IMR-90 (cell line): Measurements from ENCODE around the gene TCEA2. TPM values are rescaled to one million over a fixed set of nuclear protein-coding genes. Genes with fewer than 3 reads are reported as not detected.

Experiments used
- ATAC-seq: fragments of 200-7000 bp; cut with Tn5 transposase; 2 replicates; pipeline ENCODE4 v1.9.1; 2020; ENCODE audit warnings: low read depth, mild to moderate bottlenecking, moderate library complexity
- BruUV-seq: library from RNA; stranded (reverse); fragments of 400-500 nt; replicated peaks from 2 replicates; lab custom pipeline; 2021; lab: Mats Ljungman, UMichigan
- CTCF ChIA-PET: fragments of 300-600 bp; formaldehyde crosslinking; extraction: SDS; loops from one replicate; lab custom pipeline; 2021; ENCODE audit warnings: antibody characterized with exemption; lab: Yijun Ruan, JAX
- POLR2A ChIA-PET: fragments of 300-600 bp; sonication (Branson Sonifier 250); formaldehyde crosslinking; loops from one replicate; lab custom pipeline; 2022; ENCODE audit warnings: antibody characterized with exemption; ENCODE audit not compliant: unreplicated experiment; lab: Charles Lee
- DNase-seq: peaks from one replicate; pipeline ENCODE4 v3.0.0; 2013
- H2AFZ ChIP-seq: replicated peaks from 2 replicates; pipeline ENCODE3; 2013; ENCODE audit warnings: low read length, mild to moderate bottlenecking; ENCODE audit not compliant: poor library complexity
- H2AK5ac ChIP-seq: 2 replicates; pipeline ENCODE4 v1.6.1; 2013; ENCODE audit warnings: low read depth, low read length, inconsistent platforms
- H2AK9ac ChIP-seq: replicated peaks from 2 replicates; pipeline ENCODE3; 2013; ENCODE audit warnings: mild to moderate bottlenecking, low read depth, low read length, moderate library complexity; ENCODE audit not compliant: poor library complexity
- H2BK120ac ChIP-seq: 2 replicates; pipeline ENCODE4 v1.6.1; 2013; ENCODE audit warnings: low read depth, low read length, inconsistent platforms
- H2BK15ac ChIP-seq: 3 replicates; pipeline ENCODE4 v1.6.1; 2013; ENCODE audit warnings: low read depth, low read length, inconsistent platforms
- H2BK20ac ChIP-seq: 2 replicates; pipeline ENCODE4 v1.6.1; 2013; ENCODE audit warnings: low read depth, mild to moderate bottlenecking, inconsistent platforms, low read length, moderate library complexity
- H2BK5ac ChIP-seq: 2 replicates; pipeline ENCODE4 v1.6.1; 2013; ENCODE audit warnings: mild to moderate bottlenecking, low read depth, low read length, inconsistent platforms; ENCODE audit not compliant: poor library complexity, severe bottlenecking
- H3K14ac ChIP-seq: replicated peaks from 2 replicates; pipeline ENCODE4 v1.6.1; 2013; ENCODE audit warnings: low read depth, low read length, inconsistent platforms
- H3K18ac ChIP-seq: 2 replicates; pipeline ENCODE4 v1.6.1; 2013; ENCODE audit warnings: low read depth, low read length, control low read depth
- H3K23ac ChIP-seq: 2 replicates; pipeline ENCODE4 v1.6.1; 2013; ENCODE audit warnings: low read depth, low read length, inconsistent platforms
- H3K27ac ChIP-seq: 2 replicates; pipeline ENCODE4 v1.5.1; 2013; ENCODE audit warnings: mild to moderate bottlenecking, control low read depth, low read length; ENCODE audit not compliant: insufficient read depth
- H3K27me3 ChIP-seq: 2 replicates; pipeline ENCODE4 v1.6.1; 2013; ENCODE audit warnings: low read length; ENCODE audit not compliant: control insufficient read depth, insufficient read depth
- H3K36me3 ChIP-seq: 2 replicates; pipeline ENCODE4 v1.6.1; 2013; ENCODE audit warnings: low read length, mixed read lengths; ENCODE audit not compliant: control insufficient read depth, insufficient read depth
- H3K4ac ChIP-seq: 2 replicates; pipeline ENCODE4 v1.6.1; 2013; ENCODE audit warnings: low read depth, low read length, inconsistent platforms
- H3K4me1 ChIP-seq: 2 replicates; pipeline ENCODE4 v1.6.1; 2013; ENCODE audit warnings: low read length, mixed read lengths; ENCODE audit not compliant: control insufficient read depth, insufficient read depth
- H3K4me2 ChIP-seq: 2 replicates; pipeline ENCODE4 v1.6.1; 2013; ENCODE audit warnings: low read depth, mild to moderate bottlenecking, control low read depth, low read length, moderate library complexity
- H3K4me3 ChIP-seq: 2 replicates; pipeline ENCODE4 v1.5.1; 2013; ENCODE audit warnings: low read depth, mild to moderate bottlenecking, control low read depth, low read length, moderate library complexity; ENCODE audit not compliant: insufficient read depth
- H3K56ac ChIP-seq: 2 replicates; pipeline ENCODE4 v1.6.1; 2013; ENCODE audit warnings: low read length, inconsistent platforms; ENCODE audit not compliant: insufficient read depth; ENCODE audit errors: extremely low read depth
- H3K79me1 ChIP-seq, 2 experiments: 2 replicates each; pipeline ENCODE4 v1.6.1; 2013; ENCODE audit warnings: low read length in 2 of 2, inconsistent platforms in 1 of 2, low read depth in 1 of 2
- H3K9ac ChIP-seq: 2 replicates; pipeline ENCODE4 v1.6.1; 2013; ENCODE audit warnings: low read depth, low read length, control low read depth
- H3K9me1 ChIP-seq: 2 replicates; pipeline ENCODE4 v1.6.1; 2013; ENCODE audit warnings: low read length, inconsistent platforms; ENCODE audit not compliant: insufficient read depth
- H3K9me3 ChIP-seq: 2 replicates; pipeline ENCODE4 v1.6.1; 2013; ENCODE audit warnings: low read length; ENCODE audit not compliant: control insufficient read depth, insufficient read depth
- H4K20me1 ChIP-seq: 2 replicates; pipeline ENCODE4 v1.6.1; 2013; ENCODE audit warnings: low read length, inconsistent platforms; ENCODE audit not compliant: insufficient read depth
- H4K5ac ChIP-seq: 2 replicates; pipeline ENCODE4 v1.6.1; 2013; ENCODE audit warnings: mild to moderate bottlenecking, low read depth, low read length, control low read depth
- H4K8ac ChIP-seq, 2 experiments: 2 replicates each; pipeline ENCODE4 v1.6.1; 2013; ENCODE audit warnings: low read depth in 2 of 2, low read length in 2 of 2, control low read depth in 1 of 2, inconsistent platforms in 1 of 2
- H4K91ac ChIP-seq: 2 replicates; pipeline ENCODE4 v1.6.1; 2013; ENCODE audit warnings: low read depth, low read length, inconsistent platforms; ENCODE audit not compliant: insufficient read depth
- BHLHE40 ChIP-seq: fragments of 150-350 bp; IDR thresholded peaks from 2 replicates; pipeline ENCODE4 v1.6.1; 2016; ENCODE audit warnings: mild to moderate bottlenecking, low read depth, low read length
- CEBPB ChIP-seq: IDR thresholded peaks from 2 replicates; pipeline ENCODE4 v1.6.1; 2012; ENCODE audit warnings: low read depth, low read length, improper control_type of control experiment
- CHD1 ChIP-seq: IDR thresholded peaks from 2 replicates; pipeline ENCODE4 v1.6.1; 2012; ENCODE audit warnings: low read depth, low read length, improper control_type of control experiment
- FOS ChIP-seq: fragments of 150-350 bp; IDR thresholded peaks from 2 replicates; pipeline ENCODE4 v1.6.1; 2016; ENCODE audit warnings: low read depth, low read length
- MAFK ChIP-seq: IDR thresholded peaks from 2 replicates; pipeline ENCODE4 v1.6.1; 2012; ENCODE audit warnings: low read depth, low read length, improper control_type of control experiment
- MAZ ChIP-seq: IDR thresholded peaks from 2 replicates; pipeline ENCODE4 v1.6.1; 2012; ENCODE audit warnings: low read depth, mild to moderate bottlenecking, low read length, improper control_type of control experiment, moderate library complexity, borderline replicate concordance
- MXI1 ChIP-seq: IDR thresholded peaks from 2 replicates; pipeline ENCODE4 v1.6.1; 2012; ENCODE audit warnings: low read depth, mild to moderate bottlenecking, low read length, moderate library complexity, borderline replicate concordance
- NFE2L2 ChIP-seq: fragments of 150-350 bp; IDR thresholded peaks from 2 replicates; pipeline ENCODE4 v1.6.1; 2016; ENCODE audit warnings: low read depth, mild to moderate bottlenecking, low read length
- POLR2A ChIP-seq: IDR thresholded peaks from 2 replicates; pipeline ENCODE4 v1.6.1; 2012; ENCODE audit warnings: mild to moderate bottlenecking, low read depth, low read length
- RAD21 ChIP-seq: IDR thresholded peaks from 2 replicates; pipeline ENCODE4 v1.6.1; 2012; ENCODE audit warnings: low read length, improper control_type of control experiment
- RFX5 ChIP-seq: IDR thresholded peaks from 2 replicates; pipeline ENCODE4 v1.8.0; 2012; ENCODE audit warnings: low read depth, mild to moderate bottlenecking, low read length, moderate library complexity
- SMC3 ChIP-seq: fragments of 150-350 bp; IDR thresholded peaks from 2 replicates; pipeline ENCODE4 v1.6.1; 2016; ENCODE audit warnings: low read depth, mild to moderate bottlenecking, antibody characterized with exemption, low read length, moderate library complexity
- WGBS, 2 experiments: methylation state at CpG; one replicate each; pipeline versions ENCODE4 v1.1.5 to v1.1.7; 2013; ENCODE audit warnings: missing lambda C conversion rate in 2 of 2; ENCODE audit not compliant: insufficient read length in 1 of 2; ENCODE audit errors: extremely low coverage in 2 of 2; 5-methylcytosine and 5-hydroxymethylcytosine counted together
- dilution Hi-C: fragments of 300-500 bp; cut with HindIII; formaldehyde crosslinking; loops from one replicate; pipeline ENCODE4 v1.14.3; 2018; ENCODE audit warnings: low sequenced_read_pairs; ENCODE audit not compliant: unreplicated experiment
- in situ Hi-C: fragments of 300-500 bp; cut with MboI; formaldehyde crosslinking; loops from 3 replicates; pipeline ENCODE4 v1.14.3; 2019; ENCODE audit warnings: low sequenced_read_pairs, inconsistent platforms, mixed read lengths
- intact Hi-C: fragments of 100-400 bp; cut with micrococcal nuclease; formaldehyde crosslinking; loops from 2 replicates; pipeline ENCODE4 v1.10.0; 2022
- polyA plus RNA-seq, 3 experiments: library from polyadenylated mRNA; depleted of rRNA; stranded (reverse); fragments of >200 nt; gene quantifications; 2 replicates each; pipeline ENCODE4 v1.2.3, GENCODE V29; 2012; ENCODE audit warnings: low replicate concordance in 1 of 3
- total RNA-seq: library from RNA; depleted of rRNA; stranded (reverse); fragments of >200 nt; gene quantifications from 2 replicates; pipeline ENCODE4 v1.2.3, GENCODE V29; 2012
- TF ChIP-seq, protein P1 (sequence below): fragments of 150-350 bp; IDR thresholded peaks from 2 replicates; pipeline ENCODE4 v1.6.1; 2016; ENCODE audit warnings: low read depth, mild to moderate bottlenecking, low read length, moderate library complexity, borderline replicate concordance
- TF ChIP-seq, protein P2 (sequence below): fragments of 150-350 bp; IDR thresholded peaks from 2 replicates; pipeline ENCODE4 v1.6.1; 2017; ENCODE audit warnings: mild to moderate bottlenecking, antibody characterized with exemption, low read length, low read depth
- TF ChIP-seq, protein P3 (sequence below): conservative IDR thresholded peaks from 2 replicates; pipeline ENCODE4 v1.5.1; 2012; ENCODE audit warnings: mild to moderate bottlenecking, low read depth, low read length, improper control_type of control experiment

TCEA2 gene
- total and polyA plus RNA-seq, 2 of the 4 experiments (the other 2 are of a cell fraction): 9.3 to 30.0 TPM

DNA sequence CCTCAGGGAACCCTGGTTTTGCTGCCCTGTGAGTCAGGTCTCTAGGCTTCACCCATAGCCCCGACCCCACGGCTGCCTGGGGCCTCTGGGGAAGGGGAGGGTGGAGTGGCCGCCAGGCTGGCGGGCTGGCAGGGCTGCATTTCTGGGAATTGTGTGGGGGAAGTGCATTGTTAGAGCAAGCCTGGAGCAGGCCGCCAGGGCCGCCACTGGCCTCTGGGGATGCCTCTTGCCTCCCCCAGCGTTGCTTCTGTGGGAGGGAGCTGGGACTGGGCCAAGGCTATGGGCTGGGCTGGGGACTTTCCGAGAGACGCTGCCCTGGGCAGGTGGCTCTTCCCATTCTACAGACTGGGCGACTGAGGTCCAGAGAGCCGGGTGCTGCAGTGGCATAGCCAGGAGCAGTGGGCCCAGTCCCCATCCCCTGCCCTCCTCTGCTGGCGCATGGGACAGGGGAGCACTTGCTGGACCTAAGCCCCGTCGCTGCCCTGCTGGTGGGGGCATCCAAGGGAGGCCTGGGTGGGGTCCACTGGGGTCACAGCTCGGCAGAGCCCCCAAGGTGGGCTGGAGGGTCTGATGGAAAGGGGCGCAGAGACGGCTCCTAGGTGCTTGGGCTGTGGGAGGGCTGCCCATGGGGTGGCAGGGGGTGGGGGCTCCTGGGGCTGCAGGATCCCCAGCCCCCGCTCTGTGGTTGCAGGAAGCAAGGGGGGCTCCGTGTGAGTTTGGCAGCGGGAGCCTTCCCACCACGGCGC is 6.9 kb upstream of the TCEA2 start:
- Histone ChIP-seq H2AFZ (peak overlapping the region; percentile 32), H3K56ac (no peak overlapping the region), H2BK120ac (no peak overlapping the region), H3K27ac (no peak overlapping the region), H3K36me3 (no peaks in the 10 kb centered on the region), H3K14ac (no peak overlapping the region), H3K4me1 (peaks cover 5% of the 10 kb centered on the region), H3K9me3 (no peaks in the 10 kb centered on the region), H4K5ac (no peak overlapping the region), H3K4ac (no peak overlapping the region), H3K79me1 (no peaks in the 10 kb centered on the region), H3K18ac (no peak overlapping the region), H2AK9ac (no peak overlapping the region), H3K23ac (no peak overlapping the region), H4K20me1 (no peaks in the 10 kb centered on the region), H3K4me2 (no peak overlapping the region), H2BK20ac (no peak overlapping the region), H3K9me1 (no peaks in the 10 kb centered on the region), H3K9ac (no peak overlapping the region), H3K27me3 (peaks cover 16% of the 10 kb centered on the region; the same call in 1 of the 2 replicates), H2BK5ac (no peak overlapping the region), H4K91ac (no peak overlapping the region), H4K8ac (no peak overlapping the region), H3K4me3 (no peak overlapping the region), H2AK5ac (no peak overlapping the region), H2BK15ac (no peak overlapping the region)
- CTCF ChIA-PET: interaction anchor here (0.7 kb wide), 1 partner anchor 99 kb away, joined by 3 read pairs; no protein-coding TSS in a partner anchor
- no TSS peak for BruUV-seq
- DNase-seq: peak; percentile 19
- POLR2A ChIA-PET: no interaction called here
- dilution Hi-C loops (no loop called here), in situ Hi-C loops (no loop called here), intact Hi-C loops (loop anchor here (2.0 to 5.0 kb wide), 4 partner anchors 17 to 519 kb away; partner anchors contain the start of genes PRPF6 and PTK6)
- WGBS, 2 experiments: 53% methylated on average over 7 of the region's 22 CpGs; no CpG with 5 or more reads in 1 of the 2 experiments
- no peak for ATAC-seq
- TF ChIP-seq RFX5 (no peak), FOS (no peak), POLR2A (no peak), NFE2L2 (no peak), MAZ (no peak), CEBPB (no peak), SMC3 (no peak), MAFK (no peak), RAD21 (no peak), BHLHE40 (no peak), MXI1 (no peak), CHD1 (no peak)
- TF ChIP-seq, protein P1, sequence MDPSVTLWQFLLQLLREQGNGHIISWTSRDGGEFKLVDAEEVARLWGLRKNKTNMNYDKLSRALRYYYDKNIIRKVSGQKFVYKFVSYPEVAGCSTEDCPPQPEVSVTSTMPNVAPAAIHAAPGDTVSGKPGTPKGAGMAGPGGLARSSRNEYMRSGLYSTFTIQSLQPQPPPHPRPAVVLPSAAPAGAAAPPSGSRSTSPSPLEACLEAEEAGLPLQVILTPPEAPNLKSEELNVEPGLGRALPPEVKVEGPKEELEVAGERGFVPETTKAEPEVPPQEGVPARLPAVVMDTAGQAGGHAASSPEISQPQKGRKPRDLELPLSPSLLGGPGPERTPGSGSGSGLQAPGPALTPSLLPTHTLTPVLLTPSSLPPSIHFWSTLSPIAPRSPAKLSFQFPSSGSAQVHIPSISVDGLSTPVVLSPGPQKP: no peak
- TF ChIP-seq, protein P2, sequence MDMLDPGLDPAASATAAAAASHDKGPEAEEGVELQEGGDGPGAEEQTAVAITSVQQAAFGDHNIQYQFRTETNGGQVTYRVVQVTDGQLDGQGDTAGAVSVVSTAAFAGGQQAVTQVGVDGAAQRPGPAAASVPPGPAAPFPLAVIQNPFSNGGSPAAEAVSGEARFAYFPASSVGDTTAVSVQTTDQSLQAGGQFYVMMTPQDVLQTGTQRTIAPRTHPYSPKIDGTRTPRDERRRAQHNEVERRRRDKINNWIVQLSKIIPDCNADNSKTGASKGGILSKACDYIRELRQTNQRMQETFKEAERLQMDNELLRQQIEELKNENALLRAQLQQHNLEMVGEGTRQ: no peak
- TF ChIP-seq, protein P3, sequence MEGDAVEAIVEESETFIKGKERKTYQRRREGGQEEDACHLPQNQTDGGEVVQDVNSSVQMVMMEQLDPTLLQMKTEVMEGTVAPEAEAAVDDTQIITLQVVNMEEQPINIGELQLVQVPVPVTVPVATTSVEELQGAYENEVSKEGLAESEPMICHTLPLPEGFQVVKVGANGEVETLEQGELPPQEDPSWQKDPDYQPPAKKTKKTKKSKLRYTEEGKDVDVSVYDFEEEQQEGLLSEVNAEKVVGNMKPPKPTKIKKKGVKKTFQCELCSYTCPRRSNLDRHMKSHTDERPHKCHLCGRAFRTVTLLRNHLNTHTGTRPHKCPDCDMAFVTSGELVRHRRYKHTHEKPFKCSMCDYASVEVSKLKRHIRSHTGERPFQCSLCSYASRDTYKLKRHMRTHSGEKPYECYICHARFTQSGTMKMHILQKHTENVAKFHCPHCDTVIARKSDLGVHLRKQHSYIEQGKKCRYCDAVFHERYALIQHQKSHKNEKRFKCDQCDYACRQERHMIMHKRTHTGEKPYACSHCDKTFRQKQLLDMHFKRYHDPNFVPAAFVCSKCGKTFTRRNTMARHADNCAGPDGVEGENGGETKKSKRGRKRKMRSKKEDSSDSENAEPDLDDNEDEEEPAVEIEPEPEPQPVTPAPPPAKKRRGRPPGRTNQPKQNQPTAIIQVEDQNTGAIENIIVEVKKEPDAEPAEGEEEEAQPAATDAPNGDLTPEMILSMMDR: no peak
